ENCODE results near the gene SBK1.
A peak's percentile ranks its signal among the peaks of the same experiment; 100 is the strongest.

The SBK1 gene

DNA sequence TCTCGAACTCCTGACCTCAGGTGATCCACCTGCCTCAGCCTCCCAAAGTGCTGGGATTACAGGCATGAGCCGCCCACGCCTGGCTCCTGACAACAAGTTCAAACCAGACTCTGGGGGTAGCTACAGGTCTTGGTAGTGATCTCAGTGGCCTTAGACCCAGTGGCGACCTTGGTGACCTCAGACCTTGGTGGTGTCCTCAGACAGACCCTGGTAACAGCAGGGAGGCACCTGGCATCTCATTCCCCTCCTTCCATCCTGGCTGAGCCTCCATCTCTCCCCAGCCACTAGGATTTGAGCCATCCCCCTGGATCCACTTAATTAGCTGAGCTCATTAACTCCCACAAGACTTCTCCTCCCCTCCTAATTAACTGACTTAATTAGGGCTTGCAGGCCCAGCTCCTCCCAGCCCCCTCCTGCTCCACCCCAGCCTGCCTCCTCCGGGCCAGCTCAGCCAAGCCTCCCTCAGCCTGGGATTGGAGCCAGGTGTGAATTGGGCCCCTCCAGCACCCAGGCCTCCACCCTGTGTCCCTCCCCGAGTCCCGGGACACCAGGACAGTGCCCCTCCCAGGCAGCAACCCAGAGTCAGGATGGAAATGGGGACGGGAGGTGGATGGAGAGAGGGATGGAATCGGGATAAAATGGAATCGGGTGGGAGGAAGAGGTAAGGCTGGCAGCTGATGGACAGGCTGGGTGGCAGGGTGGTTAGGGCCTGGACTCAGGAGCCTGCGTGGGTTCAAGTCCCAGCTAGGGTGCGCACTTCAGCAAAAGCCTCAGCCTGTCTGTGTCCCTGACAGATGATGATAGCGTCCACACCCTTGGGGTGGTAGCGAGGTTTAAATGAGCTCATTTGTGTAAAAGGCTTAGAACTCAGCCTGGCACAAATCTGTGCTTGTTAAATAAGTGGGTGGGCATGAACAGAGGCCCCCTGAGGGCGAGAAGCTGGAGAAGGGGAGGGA is 11.2 kb upstream of the SBK1 start:
- Histone ChIP-seq H3K9ac (ENCODE audit: low read depth, low read length, poor library complexity) (no peak overlapping the region), H3K23ac (ENCODE audit: low read depth, low read length, poor library complexity) (no peak overlapping the region), H3K27me3 (ENCODE audit: control insufficient read depth in 3 of 3, insufficient read depth in 3 of 3, low read depth in 1 of 3, low read length in 3 of 3) (peaks cover 0 to 9% (median 2%) of the 10 kb centered on the region in 3 experiments), H3K9me3 (replicated peaks in 1 of 2; ENCODE audit: control insufficient read depth in 2 of 2, insufficient read depth in 1 of 2, low read depth in 1 of 2, low read length in 2 of 2) (no peaks in the 10 kb centered on the region), H2BK5ac (ENCODE audit: low read length) (no peak overlapping the region), H3K27ac (replicated peaks; ENCODE audit: low read length) (no peak overlapping the region), H3K4me1 (ENCODE audit: control insufficient read depth in 2 of 2, insufficient read depth in 1 of 2, low read depth in 1 of 2, low read length in 2 of 2) (peaks cover 2 to 4% of the 10 kb centered on the region in 2 donors), H2BK15ac (ENCODE audit: low read length) (no peak overlapping the region), H3K4me2 (ENCODE audit: insufficient read depth, low read length, poor library complexity, severe bottlenecking) (no peak overlapping the region), H3K4me3 (ENCODE audit: low read length in 2 of 2) (no peak overlapping the region), H2AK5ac (ENCODE audit: low read depth, low read length) (no peak overlapping the region), H4K8ac (ENCODE audit: low read depth, low read length) (no peak overlapping the region), H4K91ac (ENCODE audit: low read depth, low read length, poor library complexity) (no peak overlapping the region), H3K79me1 (ENCODE audit: low read depth, low read length) (no peaks in the 10 kb centered on the region), H3K36me3 (replicated peaks in 1 of 2; ENCODE audit: control insufficient read depth in 2 of 2, insufficient read depth in 2 of 2, low read length in 2 of 2) (peaks cover 0 to 12% of the 10 kb centered on the region in 2 donors), H2BK12ac (ENCODE audit: low read length) (no peak overlapping the region), H2BK120ac (ENCODE audit: low read depth, low read length) (no peak overlapping the region), H3K4ac (ENCODE audit: low read length) (no peak overlapping the region), H2AFZ (ENCODE audit: low read length) (no peak overlapping the region), H3K14ac (ENCODE audit: low read length) (no peak overlapping the region), H3K18ac (ENCODE audit: low read length) (no peak overlapping the region)
- no peak for DNase-seq (ENCODE audit: low spot score)
- WGBS, 2 donors (ENCODE audit: extremely low coverage in 2 of 2, insufficient read length in 2 of 2, insufficient replicate concordance in 1 of 2) = 100% methylated on average over 2 of the region's 15 CpGs; no CpG with 5 or more reads in 1 of the 2 donors

- Histone ChIP-seq H4K8ac (ENCODE audit: low read depth, low read length) (no peak overlapping the region), H3K4me2 (ENCODE audit: insufficient read depth, low read length, poor library complexity, severe bottlenecking) (no peak overlapping the region), H3K4me1 (ENCODE audit: control insufficient read depth in 2 of 2, insufficient read depth in 1 of 2, low read depth in 1 of 2, low read length in 2 of 2) (peaks cover 2 to 4% of the 10 kb centered on the region in 2 donors), H3K18ac (ENCODE audit: low read length) (no peak overlapping the region), H3K14ac (ENCODE audit: low read length) (no peak overlapping the region), H3K4ac (ENCODE audit: low read length) (no peak overlapping the region), H2BK12ac (ENCODE audit: low read length) (no peak overlapping the region), H3K79me1 (ENCODE audit: low read depth, low read length) (no peaks in the 10 kb centered on the region), H3K9ac (ENCODE audit: low read depth, low read length, poor library complexity) (no peak overlapping the region), H2AK5ac (ENCODE audit: low read depth, low read length) (no peak overlapping the region), H2AFZ (ENCODE audit: low read length) (no peak overlapping the region), H2BK5ac (ENCODE audit: low read length) (no peak overlapping the region), H3K23ac (ENCODE audit: low read depth, low read length, poor library complexity) (no peak overlapping the region), H3K27ac (replicated peaks; ENCODE audit: low read length) (no peak overlapping the region), H4K91ac (ENCODE audit: low read depth, low read length, poor library complexity) (no peak overlapping the region), H2BK15ac (ENCODE audit: low read length) (no peak overlapping the region), H3K4me3 (ENCODE audit: low read length in 2 of 2) (no peak overlapping the region), H3K36me3 (replicated peaks in 1 of 2; ENCODE audit: control insufficient read depth in 2 of 2, insufficient read depth in 2 of 2, low read length in 2 of 2) (peaks cover 0 to 12% of the 10 kb centered on the region in 2 donors), H3K27me3 (ENCODE audit: control insufficient read depth in 3 of 3, insufficient read depth in 3 of 3, low read depth in 1 of 3, low read length in 3 of 3) (peaks cover 0 to 6% (median 0%) of the 10 kb centered on the region in 3 experiments), H2BK120ac (ENCODE audit: low read depth, low read length) (no peak overlapping the region), H3K9me3 (replicated peaks in 1 of 2; ENCODE audit: control insufficient read depth in 2 of 2, insufficient read depth in 1 of 2, low read depth in 1 of 2, low read length in 2 of 2) (no peaks in the 10 kb centered on the region)
- no peak for DNase-seq (ENCODE audit: low spot score)
- no CpG with 5 or more reads among the region's 8 CpGs for WGBS, 2 donors (ENCODE audit: extremely low coverage in 2 of 2, insufficient read length in 2 of 2, insufficient replicate concordance in 1 of 2)
These were observed 10.3 kb upstream of the SBK1 start for GRCh38 chr16:28282045-28282444.

DNA sequence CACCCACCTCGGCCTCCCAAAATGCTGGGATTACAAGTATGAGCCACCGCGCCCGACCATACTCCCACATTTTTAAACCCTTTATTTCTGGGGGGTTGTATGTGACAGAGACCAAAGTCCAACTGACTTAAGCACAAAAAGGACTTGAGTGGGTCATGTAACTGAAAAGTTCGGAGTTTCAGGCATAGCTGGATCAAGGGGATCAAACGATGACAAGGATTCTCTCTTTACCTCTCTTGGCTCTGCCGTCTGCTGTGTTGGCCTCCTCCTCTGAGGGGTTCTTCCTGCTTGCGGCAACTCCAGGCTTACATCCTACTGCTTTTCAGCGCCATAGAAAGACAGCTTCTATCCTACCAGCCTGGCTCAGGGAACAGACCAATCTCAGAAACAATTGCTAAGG is 9.2 kb upstream of the SBK1 start:
- DNase-seq (ENCODE audit: low spot score) = no peak
- Histone ChIP-seq H3K27ac (replicated peaks; ENCODE audit: low read length) (no peak overlapping the region), H3K9me3 (replicated peaks in 1 of 2; ENCODE audit: control insufficient read depth in 2 of 2, insufficient read depth in 1 of 2, low read depth in 1 of 2, low read length in 2 of 2) (no peaks in the 10 kb centered on the region), H3K4me3 (ENCODE audit: low read length in 2 of 2) (no peak overlapping the region), H4K91ac (ENCODE audit: low read depth, low read length, poor library complexity) (no peak overlapping the region), H4K8ac (ENCODE audit: low read depth, low read length) (no peak overlapping the region), H2BK15ac (ENCODE audit: low read length) (no peak overlapping the region), H2AK5ac (ENCODE audit: low read depth, low read length) (no peak overlapping the region), H2BK120ac (ENCODE audit: low read depth, low read length) (no peak overlapping the region), H3K4me2 (ENCODE audit: insufficient read depth, low read length, poor library complexity, severe bottlenecking) (no peak overlapping the region), H3K18ac (ENCODE audit: low read length) (no peak overlapping the region), H2AFZ (ENCODE audit: low read length) (no peak overlapping the region), H2BK12ac (ENCODE audit: low read length) (no peak overlapping the region), H3K14ac (ENCODE audit: low read length) (no peak overlapping the region), H3K27me3 (ENCODE audit: control insufficient read depth in 3 of 3, insufficient read depth in 3 of 3, low read depth in 1 of 3, low read length in 3 of 3) (no peaks in the 10 kb centered on the region), H3K4me1 (ENCODE audit: control insufficient read depth in 2 of 2, insufficient read depth in 1 of 2, low read depth in 1 of 2, low read length in 2 of 2) (peaks cover 0 to 1% of the 10 kb centered on the region in 2 donors), H3K4ac (ENCODE audit: low read length) (no peak overlapping the region), H3K36me3 (replicated peaks in 1 of 2; ENCODE audit: control insufficient read depth in 2 of 2, insufficient read depth in 2 of 2, low read length in 2 of 2) (peaks cover 0 to 12% of the 10 kb centered on the region in 2 donors), H3K23ac (ENCODE audit: low read depth, low read length, poor library complexity) (no peak overlapping the region), H3K79me1 (ENCODE audit: low read depth, low read length) (no peaks in the 10 kb centered on the region), H2BK5ac (ENCODE audit: low read length) (no peak overlapping the region), H3K9ac (ENCODE audit: low read depth, low read length, poor library complexity) (no peak overlapping the region)
- WGBS, 2 donors (ENCODE audit: extremely low coverage in 2 of 2, insufficient read length in 2 of 2, insufficient replicate concordance in 1 of 2) = no CpG with 5 or more reads among the region's 9 CpGs

GRCh38 chr16:28283798-28284577 is 8.3 kb upstream of the SBK1 start:
- Histone ChIP-seq H2BK120ac (ENCODE audit: low read depth, low read length) (no peak overlapping the region), H3K23ac (ENCODE audit: low read depth, low read length, poor library complexity) (peak overlapping the region; percentile 45), H2AFZ (ENCODE audit: low read length) (no peak overlapping the region), H3K9me3 (replicated peaks in 1 of 2; ENCODE audit: control insufficient read depth in 2 of 2, insufficient read depth in 1 of 2, low read depth in 1 of 2, low read length in 2 of 2) (no peaks in the 10 kb centered on the region), H3K27me3 (ENCODE audit: control insufficient read depth in 3 of 3, insufficient read depth in 3 of 3, low read depth in 1 of 3, low read length in 3 of 3) (no peaks in the 10 kb centered on the region), H3K18ac (ENCODE audit: low read length) (no peak overlapping the region), H3K14ac (ENCODE audit: low read length) (no peak overlapping the region), H4K91ac (ENCODE audit: low read depth, low read length, poor library complexity) (no peak overlapping the region), H2BK15ac (ENCODE audit: low read length) (no peak overlapping the region), H3K4me2 (ENCODE audit: insufficient read depth, low read length, poor library complexity, severe bottlenecking) (no peak overlapping the region), H3K9ac (ENCODE audit: low read depth, low read length, poor library complexity) (peak overlapping the region; percentile 2), H2AK5ac (ENCODE audit: low read depth, low read length) (no peak overlapping the region), H3K27ac (replicated peaks; ENCODE audit: low read length) (no peak overlapping the region), H3K36me3 (replicated peaks in 1 of 2; ENCODE audit: control insufficient read depth in 2 of 2, insufficient read depth in 2 of 2, low read length in 2 of 2) (peaks cover 0 to 12% of the 10 kb centered on the region in 2 donors), H4K8ac (ENCODE audit: low read depth, low read length) (no peak overlapping the region), H2BK12ac (ENCODE audit: low read length) (no peak overlapping the region), H3K4me3 (ENCODE audit: low read length in 2 of 2) (no peak overlapping the region), H3K4ac (ENCODE audit: low read length) (no peak overlapping the region), H3K4me1 (ENCODE audit: control insufficient read depth in 2 of 2, insufficient read depth in 1 of 2, low read depth in 1 of 2, low read length in 2 of 2) (peaks cover 0 to 1% of the 10 kb centered on the region in 2 donors), H3K79me1 (ENCODE audit: low read depth, low read length) (peaks cover 3% of the 10 kb centered on the region), H2BK5ac (ENCODE audit: low read length) (no peak overlapping the region)
- WGBS, 2 donors (ENCODE audit: extremely low coverage in 2 of 2, insufficient read length in 2 of 2, insufficient replicate concordance in 1 of 2) = no CpG with 5 or more reads among the region's 15 CpGs
- DNase-seq (ENCODE audit: low spot score) = no peak

All from neuronal stem cell (in vitro differentiated cells).